IMR-90 (cell line): ENCODE data around the gene PBX4. TPM values are rescaled to one million over a fixed set of nuclear protein-coding genes. Genes with fewer than 3 reads are reported as not detected.

Experiments
- ATAC-seq: fragments of 200-7000 bp; cut with Tn5 transposase; 2 replicates; pipeline ENCODE4 v1.9.1; 2020; ENCODE audit warnings: low read depth, mild to moderate bottlenecking, moderate library complexity
- BruUV-seq: library from RNA; stranded (reverse); fragments of 400-500 nt; replicated peaks from 2 replicates; lab custom pipeline; 2021; lab: Mats Ljungman, UMichigan
- CTCF ChIA-PET: fragments of 300-600 bp; formaldehyde crosslinking; extraction: SDS; loops from one replicate; lab custom pipeline; 2021; ENCODE audit warnings: antibody characterized with exemption; lab: Yijun Ruan, JAX
- POLR2A ChIA-PET: fragments of 300-600 bp; sonication (Branson Sonifier 250); formaldehyde crosslinking; loops from one replicate; lab custom pipeline; 2022; ENCODE audit warnings: antibody characterized with exemption; ENCODE audit not compliant: unreplicated experiment; lab: Charles Lee
- DNase-seq: peaks from one replicate; pipeline ENCODE4 v3.0.0; 2013
- H2AFZ ChIP-seq: replicated peaks from 2 replicates; pipeline ENCODE3; 2013; ENCODE audit warnings: low read length, mild to moderate bottlenecking; ENCODE audit not compliant: poor library complexity
- H2AK5ac ChIP-seq: 2 replicates; pipeline ENCODE4 v1.6.1; 2013; ENCODE audit warnings: low read depth, low read length, inconsistent platforms
- H2AK9ac ChIP-seq: replicated peaks from 2 replicates; pipeline ENCODE3; 2013; ENCODE audit warnings: mild to moderate bottlenecking, low read depth, low read length, moderate library complexity; ENCODE audit not compliant: poor library complexity
- H2BK120ac ChIP-seq: 2 replicates; pipeline ENCODE4 v1.6.1; 2013; ENCODE audit warnings: low read depth, low read length, inconsistent platforms
- H2BK15ac ChIP-seq: 3 replicates; pipeline ENCODE4 v1.6.1; 2013; ENCODE audit warnings: low read depth, low read length, inconsistent platforms
- H2BK20ac ChIP-seq: 2 replicates; pipeline ENCODE4 v1.6.1; 2013; ENCODE audit warnings: low read depth, mild to moderate bottlenecking, inconsistent platforms, low read length, moderate library complexity
- H2BK5ac ChIP-seq: 2 replicates; pipeline ENCODE4 v1.6.1; 2013; ENCODE audit warnings: mild to moderate bottlenecking, low read depth, low read length, inconsistent platforms; ENCODE audit not compliant: poor library complexity, severe bottlenecking
- H3K14ac ChIP-seq: replicated peaks from 2 replicates; pipeline ENCODE4 v1.6.1; 2013; ENCODE audit warnings: low read depth, low read length, inconsistent platforms
- H3K18ac ChIP-seq: 2 replicates; pipeline ENCODE4 v1.6.1; 2013; ENCODE audit warnings: low read depth, low read length, control low read depth
- H3K23ac ChIP-seq: 2 replicates; pipeline ENCODE4 v1.6.1; 2013; ENCODE audit warnings: low read depth, low read length, inconsistent platforms
- H3K27ac ChIP-seq: 2 replicates; pipeline ENCODE4 v1.5.1; 2013; ENCODE audit warnings: mild to moderate bottlenecking, control low read depth, low read length; ENCODE audit not compliant: insufficient read depth
- H3K27me3 ChIP-seq: 2 replicates; pipeline ENCODE4 v1.6.1; 2013; ENCODE audit warnings: low read length; ENCODE audit not compliant: control insufficient read depth, insufficient read depth
- H3K36me3 ChIP-seq: 2 replicates; pipeline ENCODE4 v1.6.1; 2013; ENCODE audit warnings: low read length, mixed read lengths; ENCODE audit not compliant: control insufficient read depth, insufficient read depth
- H3K4ac ChIP-seq: 2 replicates; pipeline ENCODE4 v1.6.1; 2013; ENCODE audit warnings: low read depth, low read length, inconsistent platforms
- H3K4me1 ChIP-seq: 2 replicates; pipeline ENCODE4 v1.6.1; 2013; ENCODE audit warnings: low read length, mixed read lengths; ENCODE audit not compliant: control insufficient read depth, insufficient read depth
- H3K4me2 ChIP-seq: 2 replicates; pipeline ENCODE4 v1.6.1; 2013; ENCODE audit warnings: low read depth, mild to moderate bottlenecking, control low read depth, low read length, moderate library complexity
- H3K4me3 ChIP-seq: 2 replicates; pipeline ENCODE4 v1.5.1; 2013; ENCODE audit warnings: low read depth, mild to moderate bottlenecking, control low read depth, low read length, moderate library complexity; ENCODE audit not compliant: insufficient read depth
- H3K56ac ChIP-seq: 2 replicates; pipeline ENCODE4 v1.6.1; 2013; ENCODE audit warnings: low read length, inconsistent platforms; ENCODE audit not compliant: insufficient read depth; ENCODE audit errors: extremely low read depth
- H3K79me1 ChIP-seq, 2 experiments: 2 replicates each; pipeline ENCODE4 v1.6.1; 2013; ENCODE audit warnings: low read length in 2 of 2, inconsistent platforms in 1 of 2, low read depth in 1 of 2
- H3K9ac ChIP-seq: 2 replicates; pipeline ENCODE4 v1.6.1; 2013; ENCODE audit warnings: low read depth, low read length, control low read depth
- H3K9me1 ChIP-seq: 2 replicates; pipeline ENCODE4 v1.6.1; 2013; ENCODE audit warnings: low read length, inconsistent platforms; ENCODE audit not compliant: insufficient read depth
- H3K9me3 ChIP-seq: 2 replicates; pipeline ENCODE4 v1.6.1; 2013; ENCODE audit warnings: low read length; ENCODE audit not compliant: control insufficient read depth, insufficient read depth
- H4K20me1 ChIP-seq: 2 replicates; pipeline ENCODE4 v1.6.1; 2013; ENCODE audit warnings: low read length, inconsistent platforms; ENCODE audit not compliant: insufficient read depth
- H4K5ac ChIP-seq: 2 replicates; pipeline ENCODE4 v1.6.1; 2013; ENCODE audit warnings: mild to moderate bottlenecking, low read depth, low read length, control low read depth
- H4K8ac ChIP-seq, 2 experiments: 2 replicates each; pipeline ENCODE4 v1.6.1; 2013; ENCODE audit warnings: low read depth in 2 of 2, low read length in 2 of 2, control low read depth in 1 of 2, inconsistent platforms in 1 of 2
- H4K91ac ChIP-seq: 2 replicates; pipeline ENCODE4 v1.6.1; 2013; ENCODE audit warnings: low read depth, low read length, inconsistent platforms; ENCODE audit not compliant: insufficient read depth
- MAZ ChIP-seq: IDR thresholded peaks from 2 replicates; pipeline ENCODE4 v1.6.1; 2012; ENCODE audit warnings: low read depth, mild to moderate bottlenecking, low read length, improper control_type of control experiment, moderate library complexity, borderline replicate concordance
- POLR2A ChIP-seq: IDR thresholded peaks from 2 replicates; pipeline ENCODE4 v1.6.1; 2012; ENCODE audit warnings: mild to moderate bottlenecking, low read depth, low read length
- WGBS, 2 experiments: methylation state at CpG; one replicate each; pipeline versions ENCODE4 v1.1.5 to v1.1.7; 2013; ENCODE audit warnings: missing lambda C conversion rate in 2 of 2; ENCODE audit not compliant: insufficient read length in 1 of 2; ENCODE audit errors: extremely low coverage in 2 of 2; 5-methylcytosine and 5-hydroxymethylcytosine counted together
- dilution Hi-C: fragments of 300-500 bp; cut with HindIII; formaldehyde crosslinking; loops from one replicate; pipeline ENCODE4 v1.14.3; 2018; ENCODE audit warnings: low sequenced_read_pairs; ENCODE audit not compliant: unreplicated experiment
- in situ Hi-C: fragments of 300-500 bp; cut with MboI; formaldehyde crosslinking; loops from 3 replicates; pipeline ENCODE4 v1.14.3; 2019; ENCODE audit warnings: low sequenced_read_pairs, inconsistent platforms, mixed read lengths
- intact Hi-C: fragments of 100-400 bp; cut with micrococcal nuclease; formaldehyde crosslinking; loops from 2 replicates; pipeline ENCODE4 v1.10.0; 2022
- polyA plus RNA-seq, 3 experiments: library from polyadenylated mRNA; depleted of rRNA; stranded (reverse); fragments of >200 nt; gene quantifications; 2 replicates each; pipeline ENCODE4 v1.2.3, GENCODE V29; 2012; ENCODE audit warnings: low replicate concordance in 1 of 3
- total RNA-seq: library from RNA; depleted of rRNA; stranded (reverse); fragments of >200 nt; gene quantifications from 2 replicates; pipeline ENCODE4 v1.2.3, GENCODE V29; 2012

PBX4 gene
- total and polyA plus RNA-seq, 2 of the 4 experiments (the other 2 are of a cell fraction) = 0.90 to 2.9 TPM

GRCh38 chr19:19647037-19647835 is 28.7 kb upstream of the PBX4 start:
- WGBS, 2 experiments = 98% methylated on average over 9 of the region's 29 CpGs; no CpG with 5 or more reads in 1 of the 2 experiments
- Histone ChIP-seq H3K14ac (no peak overlapping the region), H3K79me1 (peaks cover 0 to 11% of the 10 kb centered on the region in 2 experiments; a peak in 3 of 4 replicates), H3K23ac (no peak overlapping the region), H3K4ac (no peak overlapping the region), H2AFZ (no peak overlapping the region), H2BK15ac (no peak overlapping the region), H4K91ac (no peak overlapping the region), H2AK9ac (no peak overlapping the region), H3K9me3 (no peaks in the 10 kb centered on the region), H3K36me3 (peaks cover 57% of the 10 kb centered on the region), H3K9ac (no peak overlapping the region), H3K27ac (no peak overlapping the region), H3K4me1 (0 out of 2 replicates have a peak, but pooled peaks cover 2% of the 10 kb centered on the region), H3K27me3 (no peaks in the 10 kb centered on the region), H3K4me2 (no peak overlapping the region), H2AK5ac (no peak overlapping the region), H3K56ac (no peak overlapping the region), H4K8ac (no peak overlapping the region), H2BK120ac (no peak overlapping the region), H2BK20ac (no peak overlapping the region), H3K4me3 (no peak overlapping the region), H3K9me1 (peaks cover 3% of the 10 kb centered on the region; the same call in 1 of the 2 replicates), H4K20me1 (0 out of 2 replicates have a peak, but pooled peaks cover 3% of the 10 kb centered on the region), H2BK5ac (no peak overlapping the region), H4K5ac (no peak overlapping the region), H3K18ac (no peak overlapping the region)
- intact Hi-C loops = no loop called here
- BruUV-seq = no TSS peak
- DNase-seq (no peak), ATAC-seq (no peak)
- POLR2A ChIA-PET = no interaction called here
- dilution Hi-C loops = no loop called here
- CTCF ChIA-PET = no interaction called here
- TF ChIP-seq POLR2A (no peak), MAZ (no peak)
- in situ Hi-C loops = loop anchor here (25.0 kb wide), 1 partner anchor 260 kb away; no protein-coding TSS in a partner anchor
